Testis (tissue), 2 donors: ENCODE results near the gene CHIT1.

Experiments
- CTCF ChIP-seq, 3 experiments: fragments of 450-650 bp in 2 of 3; fragments of 200-600 bp in 1 of 3; sonication (generic) in 1 of 3; IDR thresholded peaks; one replicate each; pipeline ENCODE4 v1.5.1; 2016 to 2019; ENCODE audit warnings: antibody characterized with exemption in 3 of 3, mild to moderate bottlenecking in 2 of 3, moderate library complexity in 1 of 3
- POLR2A ChIP-seq: fragments of 450-650 bp; IDR thresholded peaks from one replicate; pipeline ENCODE4 v1.6.1; 2017; ENCODE audit warnings: antibody characterized with exemption, mild to moderate bottlenecking, moderate library complexity

GRCh38 chr1:203181586-203182386 is 47.7 kb downstream of the CHIT1 start:
- TF ChIP-seq POLR2A (no peak), CTCF (IDR thresholded peaks at IDR 0.05) (no peak)
